Mesenchymal stem cell (in vitro differentiated cells and primary cell): ENCODE results near the gene PRKAB2.
"Not testable (repeated sequence)": the region's sequence is repeated elsewhere in the genome, so short reads cannot be mapped to it uniquely, and the experiment has no call there.

Experiments
- DNase-seq: peaks from one replicate; pipeline ENCODE4 v3.0.0-alpha.2; 2013
- H2AFZ ChIP-seq: one replicate; pipeline ENCODE4 v1.6.1; 2013; ENCODE audit warnings: low read depth, mild to moderate bottlenecking, control low read depth, inconsistent platforms, low read length, moderate library complexity
- H2AK5ac ChIP-seq: 2 replicates; pipeline ENCODE4 v1.6.1; 2013; ENCODE audit warnings: low read length, moderate library complexity, mild to moderate bottlenecking, inconsistent platforms; ENCODE audit not compliant: severe bottlenecking
- H2BK120ac ChIP-seq: one replicate; pipeline ENCODE4 v1.6.1; 2013; ENCODE audit warnings: low read depth, mild to moderate bottlenecking, inconsistent platforms, low read length, moderate library complexity
- H2BK12ac ChIP-seq, 2 experiments: one replicate each; pipeline ENCODE4 v1.6.1; 2013; ENCODE audit warnings: inconsistent platforms in 2 of 2, low read length in 2 of 2, mild to moderate bottlenecking in 2 of 2, moderate library complexity in 2 of 2, control low read depth in 1 of 2
- H2BK15ac ChIP-seq: one replicate; pipeline ENCODE4 v1.6.1; 2013; ENCODE audit warnings: mild to moderate bottlenecking, low read depth, inconsistent platforms; ENCODE audit not compliant: poor library complexity, severe bottlenecking
- H2BK5ac ChIP-seq: 2 replicates; pipeline ENCODE4 v1.6.1; 2013; ENCODE audit warnings: low read depth, mild to moderate bottlenecking, low read length, control low read depth, inconsistent platforms; ENCODE audit not compliant: poor library complexity, severe bottlenecking
- H3K14ac ChIP-seq, 2 experiments: one replicate each; pipeline ENCODE4 v1.6.1; 2013; ENCODE audit warnings: inconsistent platforms in 2 of 2, low read length in 2 of 2, control low read depth in 1 of 2, mild to moderate bottlenecking in 1 of 2, moderate library complexity in 1 of 2
- H3K18ac ChIP-seq, 2 experiments: one replicate each; pipeline ENCODE4 v1.6.1; 2013; ENCODE audit warnings: inconsistent platforms in 2 of 2, low read length in 2 of 2, control low read depth in 1 of 2, low read depth in 1 of 2, mild to moderate bottlenecking in 1 of 2
- H3K23ac ChIP-seq, 2 experiments: one replicate each; pipeline ENCODE4 v1.6.1; 2013; ENCODE audit warnings: inconsistent platforms in 2 of 2, low read length in 2 of 2, mild to moderate bottlenecking in 2 of 2, moderate library complexity in 2 of 2, control low read depth in 1 of 2
- H3K27ac ChIP-seq: 2 replicates; pipeline ENCODE4 v1.5.1; 2013; ENCODE audit warnings: mild to moderate bottlenecking, moderate library complexity, low read length, control low read depth, inconsistent platforms; ENCODE audit not compliant: poor library complexity, severe bottlenecking
- H3K27me3 ChIP-seq, 2 experiments: 2 replicates each; pipeline versions ENCODE4 v1.6.1 to v1.7.0; 2013; ENCODE audit warnings: low read length in 2 of 2, mild to moderate bottlenecking in 2 of 2, moderate library complexity in 2 of 2, control low read depth in 1 of 2, inconsistent platforms in 1 of 2; ENCODE audit not compliant: control insufficient read depth in 1 of 2, insufficient read depth in 1 of 2
- H3K36me3 ChIP-seq, 2 experiments: 2 replicates each; pipeline versions ENCODE4 v1.6.1 to v1.7.0; 2013; ENCODE audit warnings: low read length in 2 of 2, control low read depth in 1 of 2, inconsistent platforms in 1 of 2, low read depth in 1 of 2, mild to moderate bottlenecking in 1 of 2; ENCODE audit not compliant: insufficient read depth in 2 of 2, control insufficient read depth in 1 of 2
- H3K4ac ChIP-seq, 2 experiments: one replicate each; pipeline ENCODE4 v1.6.1; 2013; ENCODE audit warnings: inconsistent platforms in 2 of 2, low read length in 2 of 2, mild to moderate bottlenecking in 2 of 2, moderate library complexity in 2 of 2, control low read depth in 1 of 2, low read depth in 1 of 2
- H3K4me1 ChIP-seq: 2 replicates; pipeline ENCODE4 v1.6.1; 2013; ENCODE audit warnings: low read depth, low read length, control low read depth; ENCODE audit not compliant: control insufficient read depth, insufficient read depth
- H3K4me2 ChIP-seq: 2 replicates; pipeline ENCODE4 v1.6.1; 2013; ENCODE audit warnings: low read length, mild to moderate bottlenecking, inconsistent platforms; ENCODE audit not compliant: poor library complexity, severe bottlenecking
- H3K4me3 ChIP-seq, 2 experiments: 2 replicates each; pipeline versions ENCODE4 v1.5.1 to v1.7.0; 2013; ENCODE audit warnings: low read length in 2 of 2, mild to moderate bottlenecking in 2 of 2, control low read depth in 1 of 2, low read depth in 1 of 2; ENCODE audit not compliant: insufficient read depth in 1 of 2
- H3K79me1 ChIP-seq: replicated peaks from 2 replicates; pipeline ENCODE4 v1.6.1; 2013; ENCODE audit warnings: mild to moderate bottlenecking, control low read depth, low read length, inconsistent platforms; ENCODE audit not compliant: poor library complexity, severe bottlenecking
- H3K9ac ChIP-seq: 2 replicates; pipeline ENCODE4 v1.7.0; 2013; ENCODE audit warnings: mild to moderate bottlenecking, low read length, moderate library complexity
- H3K9me3 ChIP-seq: 2 replicates; pipeline ENCODE4 v1.7.0; 2013; ENCODE audit warnings: mild to moderate bottlenecking, low read length; ENCODE audit not compliant: control insufficient read depth
- H4K8ac ChIP-seq: one replicate; pipeline ENCODE4 v1.6.1; 2013; ENCODE audit warnings: inconsistent platforms, mild to moderate bottlenecking, low read length, moderate library complexity
- H4K91ac ChIP-seq: one replicate; pipeline ENCODE4 v1.6.1; 2013; ENCODE audit warnings: mild to moderate bottlenecking, low read length, inconsistent platforms
- WGBS: methylation state at CpG from one replicate; pipeline ENCODE4 v1.1.7; 2013; ENCODE audit warnings: mixed read lengths; 5-methylcytosine and 5-hydroxymethylcytosine counted together

Gene PRKAB2

GRCh38 chr1:147162093-147162492 lies 10.2 kb downstream of the PRKAB2 start:
- Histone ChIP-seq H4K91ac (no peak overlapping the region), H2BK120ac (no peak overlapping the region), H3K9ac (no peak overlapping the region), H3K4me1 (peaks cover 1% of the 10 kb centered on the region), H3K27me3 (no peaks in the 10 kb centered on the region), H3K36me3 (peaks cover 7 to 80% of the 10 kb centered on the region in 2 experiments), H3K18ac (no peak overlapping the region), H3K4me2 (no peak overlapping the region), H3K4ac (no peak overlapping the region), H2BK12ac (no peak overlapping the region), H3K14ac (no peak overlapping the region), H4K8ac (no peak overlapping the region), H2BK5ac (no peak overlapping the region), H3K27ac (no peak overlapping the region), H2BK15ac (no peak overlapping the region), H2AFZ (no peak overlapping the region), H2AK5ac (no peak overlapping the region), H3K9me3 (no peaks in the 10 kb centered on the region), H3K79me1 (peaks cover 23% of the 10 kb centered on the region), H3K4me3 (no peak overlapping the region), H3K23ac (no peak overlapping the region)
- DNase-seq, result no peak

- H3K79me1 ChIP-seq, H4K8ac ChIP-seq, H2BK15ac ChIP-seq, H3K27ac ChIP-seq, H4K91ac ChIP-seq, H2BK5ac ChIP-seq, H3K9ac ChIP-seq, H3K18ac ChIP-seq, H3K4me2 ChIP-seq, H3K4me3 ChIP-seq, H2AFZ ChIP-seq, H3K23ac ChIP-seq, H2AK5ac ChIP-seq, H3K9me3 ChIP-seq, H2BK12ac ChIP-seq, H3K4me1 ChIP-seq, H2BK120ac ChIP-seq, H3K14ac ChIP-seq, H3K4ac ChIP-seq, H3K27me3 ChIP-seq: not testable (repeated sequence)
- WGBS, result 100% methylated on average over 1 of the region's 2 CpGs
- peak; percentile 3 for DNase-seq
- H3K36me3 ChIP-seq, result peaks cover 7 to 85% of the 10 kb centered on the region in 2 experiments
These were observed 15.2 kb downstream of the PRKAB2 start for GRCh38 chr1:147157116-147157515.

- Histone ChIP-seq H3K4ac (no peak overlapping the region), H3K79me1 (peaks cover 7% of the 10 kb centered on the region), H3K9me3 (no peaks in the 10 kb centered on the region), H2BK120ac (no peak overlapping the region), H3K36me3 (peaks cover 7 to 80% of the 10 kb centered on the region in 2 experiments), H3K18ac (no peak overlapping the region), H2AK5ac (no peak overlapping the region), H2BK12ac (no peak overlapping the region), H3K14ac (no peak overlapping the region), H3K27ac (no peak overlapping the region), H3K4me1 (no peaks in the 10 kb centered on the region), H3K23ac (no peak overlapping the region), H2AFZ (no peak overlapping the region), H3K4me3 (no peak overlapping the region), H3K4me2 (no peak overlapping the region), H2BK15ac (no peak overlapping the region), H3K27me3 (no peaks in the 10 kb centered on the region), H2BK5ac (no peak overlapping the region), H4K91ac (no peak overlapping the region), H4K8ac (no peak overlapping the region), H3K9ac (no peak overlapping the region)
- DNase-seq, result no peak
- WGBS, result 99% methylated on average over 3 of the region's 3 CpGs
These were observed 15.6 kb downstream of the PRKAB2 start for GRCh38 chr1:147156642-147157041.

- no peaks in the 10 kb centered on the region for H3K27me3 ChIP-seq
- no peaks in the 10 kb centered on the region for H3K9me3 ChIP-seq
- H3K27ac ChIP-seq, result no peak overlapping the region
- H3K4me2 ChIP-seq, result no peak overlapping the region
- DNase-seq, result no peak
- H4K91ac ChIP-seq, result no peak overlapping the region
- H3K18ac ChIP-seq, result no peak overlapping the region
- no peak overlapping the region for H3K4me3 ChIP-seq
- H3K36me3 ChIP-seq, result peaks cover 0 to 41% of the 10 kb centered on the region in 2 experiments
- no peak overlapping the region for H2BK12ac ChIP-seq
- H2AFZ ChIP-seq, result no peak overlapping the region
- no peak overlapping the region for H2AK5ac ChIP-seq
- no peaks in the 10 kb centered on the region for H3K4me1 ChIP-seq
- no peaks in the 10 kb centered on the region for H3K79me1 ChIP-seq
- H2BK5ac ChIP-seq, result no peak overlapping the region
- no peak overlapping the region for H3K14ac ChIP-seq
- WGBS, result 90% methylated on average over 3 of the region's 3 CpGs
- H4K8ac ChIP-seq, result no peak overlapping the region
- H3K9ac ChIP-seq, result no peak overlapping the region
- H2BK15ac ChIP-seq, result no peak overlapping the region
- no peak overlapping the region for H2BK120ac ChIP-seq
- H3K4ac ChIP-seq, result no peak overlapping the region
- no peak overlapping the region for H3K23ac ChIP-seq
These were observed 19.5 kb downstream of the PRKAB2 start for GRCh38 chr1:147152772-147153171.
